Thoracic aorta (tissue), 2 donors: Measurements from ENCODE around the gene TEX19. TPM values are rescaled to one million over a fixed set of nuclear protein-coding genes. Genes with fewer than 3 reads are reported as not detected.

Experiments used
- ATAC-seq: fragments of 150-250 bp; one replicate; pipeline ENCODE4 v1.8.0; 2017; ENCODE audit warnings: low read depth; ENCODE audit not compliant: insufficient number of reproducible peaks, low FRiP score
- DNase-seq: peaks from one replicate; pipeline ENCODE4 v3.0.0-alpha.2; 2020; ENCODE audit warnings: low spot score
- H3K27ac ChIP-seq, 2 donors: fragments of 200-600 bp; sonication (generic); 1 replicate in 1 of 2; 2 replicates in 1 of 2; pipeline ENCODE4 v1.5.1; 2016; ENCODE audit warnings: mild to moderate bottlenecking in 2 of 2, moderate library complexity in 2 of 2
- H3K27me3 ChIP-seq: fragments of 200-600 bp; sonication (generic); replicated peaks from 2 replicates; pipeline ENCODE4 v1.6.0; 2016; ENCODE audit warnings: mild to moderate bottlenecking; ENCODE audit not compliant: insufficient read depth
- H3K36me3 ChIP-seq: fragments of 200-600 bp; sonication (generic); one replicate; pipeline ENCODE4 v1.5.1; 2016
- H3K4me1 ChIP-seq, 2 donors: fragments of 200-600 bp; sonication (generic); 1 replicate in 1 of 2; 2 replicates in 1 of 2; pipeline versions ENCODE4 v1.5.1 to v1.6.0; 2016; ENCODE audit warnings: low read depth in 2 of 2, mild to moderate bottlenecking in 1 of 2; ENCODE audit not compliant: control insufficient read depth in 1 of 2
- H3K4me3 ChIP-seq: fragments of 200-600 bp; sonication (generic); 2 replicates; pipeline ENCODE4 v1.5.1; 2016; ENCODE audit warnings: mild to moderate bottlenecking
- H3K9me3 ChIP-seq: fragments of 200-600 bp; sonication (generic); 2 replicates; pipeline ENCODE4 v1.5.1; 2016
- total RNA-seq, 2 donors: library from RNA; depleted of rRNA; stranded (reverse); fragments of >200 nt; gene quantifications; one replicate each; pipeline versions ENCODE4 v1.1.0 to v1.2.3, GENCODE V29; 2016
- TF ChIP-seq, protein P1 (sequence below): fragments of 200-600 bp; sonication (generic); IDR thresholded peaks from one replicate; pipeline ENCODE4 v1.5.1; 2019; ENCODE audit warnings: antibody characterized with exemption

Gene TEX19
- total RNA-seq, 2 donors from 2014 or later = not detected

DNA sequence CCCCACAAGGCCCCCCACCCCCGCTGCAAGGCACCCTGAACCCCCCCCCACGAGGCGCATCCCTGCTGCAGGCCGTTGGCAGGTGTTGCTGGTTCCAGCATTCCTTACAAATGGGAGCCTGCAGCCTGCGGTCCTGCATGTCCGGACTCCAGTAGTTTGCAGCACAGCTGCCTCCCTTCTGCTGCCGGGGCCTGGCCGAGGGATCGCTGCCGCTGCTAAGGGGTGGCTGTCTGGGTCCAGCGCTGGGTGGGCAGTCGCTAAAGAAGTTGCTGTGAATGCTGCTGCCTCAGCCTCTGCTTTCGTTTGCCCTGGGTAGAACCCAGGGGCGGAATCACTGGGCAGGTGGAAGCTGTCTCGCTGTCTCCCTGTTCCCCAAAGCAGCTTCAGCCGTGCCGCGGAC lies 24.4 kb downstream of the TEX19 start:
- no peaks in the 10 kb centered on the region for H3K9me3 ChIP-seq
- TF ChIP-seq, protein P1, sequence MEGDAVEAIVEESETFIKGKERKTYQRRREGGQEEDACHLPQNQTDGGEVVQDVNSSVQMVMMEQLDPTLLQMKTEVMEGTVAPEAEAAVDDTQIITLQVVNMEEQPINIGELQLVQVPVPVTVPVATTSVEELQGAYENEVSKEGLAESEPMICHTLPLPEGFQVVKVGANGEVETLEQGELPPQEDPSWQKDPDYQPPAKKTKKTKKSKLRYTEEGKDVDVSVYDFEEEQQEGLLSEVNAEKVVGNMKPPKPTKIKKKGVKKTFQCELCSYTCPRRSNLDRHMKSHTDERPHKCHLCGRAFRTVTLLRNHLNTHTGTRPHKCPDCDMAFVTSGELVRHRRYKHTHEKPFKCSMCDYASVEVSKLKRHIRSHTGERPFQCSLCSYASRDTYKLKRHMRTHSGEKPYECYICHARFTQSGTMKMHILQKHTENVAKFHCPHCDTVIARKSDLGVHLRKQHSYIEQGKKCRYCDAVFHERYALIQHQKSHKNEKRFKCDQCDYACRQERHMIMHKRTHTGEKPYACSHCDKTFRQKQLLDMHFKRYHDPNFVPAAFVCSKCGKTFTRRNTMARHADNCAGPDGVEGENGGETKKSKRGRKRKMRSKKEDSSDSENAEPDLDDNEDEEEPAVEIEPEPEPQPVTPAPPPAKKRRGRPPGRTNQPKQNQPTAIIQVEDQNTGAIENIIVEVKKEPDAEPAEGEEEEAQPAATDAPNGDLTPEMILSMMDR = no peak
- H3K27me3 ChIP-seq = no peaks in the 10 kb centered on the region
- peaks cover 14 to 57% of the 10 kb centered on the region in 2 donors for H3K4me1 ChIP-seq
- no peaks in the 10 kb centered on the region for H3K36me3 ChIP-seq
- H3K27ac ChIP-seq = no peak overlapping the region
- no peak for ATAC-seq
- DNase-seq = no peak
- no peak overlapping the region for H3K4me3 ChIP-seq

DNA sequence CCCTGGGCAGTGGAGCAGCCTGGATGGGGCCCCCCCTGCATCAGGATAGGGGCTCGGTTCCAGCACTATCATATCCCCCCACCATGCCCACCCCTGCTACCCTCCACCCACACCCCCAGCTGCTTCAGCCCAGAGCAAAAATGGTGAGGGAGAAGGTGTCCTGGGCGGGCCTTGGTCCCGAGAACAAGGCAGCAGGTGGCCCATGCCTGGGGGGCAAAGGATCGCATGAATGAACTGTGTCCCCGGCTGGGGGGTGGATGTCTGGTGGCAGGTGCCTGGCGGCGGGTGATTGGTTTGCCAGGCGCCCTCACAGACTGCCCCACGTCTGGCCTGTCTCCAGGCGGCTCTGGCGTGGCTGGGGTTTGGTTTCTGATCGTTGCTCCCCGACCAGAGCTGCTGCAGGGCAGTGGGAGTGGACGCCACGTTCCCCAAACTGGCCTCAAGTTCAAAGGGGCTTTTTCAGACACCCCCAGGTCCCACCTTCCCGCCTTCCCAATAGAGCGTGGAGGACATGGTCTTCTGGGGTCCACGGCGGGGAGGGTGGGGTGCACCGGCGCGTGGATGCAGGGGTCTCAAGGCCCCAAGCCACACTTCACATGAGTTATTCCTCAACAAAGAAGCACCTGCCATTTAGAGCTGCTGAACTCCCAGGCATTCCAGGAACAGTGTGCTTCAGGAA lies 25.1 kb downstream of the TEX19 start:
- H3K4me3 ChIP-seq = no peak overlapping the region
- no peaks in the 10 kb centered on the region for H3K36me3 ChIP-seq
- no peak for ATAC-seq
- no peak for DNase-seq
- no peaks in the 10 kb centered on the region for H3K9me3 ChIP-seq
- TF ChIP-seq, protein P1 = no peak
- H3K27ac ChIP-seq = no peak overlapping the region
- no peaks in the 10 kb centered on the region for H3K27me3 ChIP-seq
- H3K4me1 ChIP-seq = peaks cover 14 to 49% of the 10 kb centered on the region in 2 donors

DNA sequence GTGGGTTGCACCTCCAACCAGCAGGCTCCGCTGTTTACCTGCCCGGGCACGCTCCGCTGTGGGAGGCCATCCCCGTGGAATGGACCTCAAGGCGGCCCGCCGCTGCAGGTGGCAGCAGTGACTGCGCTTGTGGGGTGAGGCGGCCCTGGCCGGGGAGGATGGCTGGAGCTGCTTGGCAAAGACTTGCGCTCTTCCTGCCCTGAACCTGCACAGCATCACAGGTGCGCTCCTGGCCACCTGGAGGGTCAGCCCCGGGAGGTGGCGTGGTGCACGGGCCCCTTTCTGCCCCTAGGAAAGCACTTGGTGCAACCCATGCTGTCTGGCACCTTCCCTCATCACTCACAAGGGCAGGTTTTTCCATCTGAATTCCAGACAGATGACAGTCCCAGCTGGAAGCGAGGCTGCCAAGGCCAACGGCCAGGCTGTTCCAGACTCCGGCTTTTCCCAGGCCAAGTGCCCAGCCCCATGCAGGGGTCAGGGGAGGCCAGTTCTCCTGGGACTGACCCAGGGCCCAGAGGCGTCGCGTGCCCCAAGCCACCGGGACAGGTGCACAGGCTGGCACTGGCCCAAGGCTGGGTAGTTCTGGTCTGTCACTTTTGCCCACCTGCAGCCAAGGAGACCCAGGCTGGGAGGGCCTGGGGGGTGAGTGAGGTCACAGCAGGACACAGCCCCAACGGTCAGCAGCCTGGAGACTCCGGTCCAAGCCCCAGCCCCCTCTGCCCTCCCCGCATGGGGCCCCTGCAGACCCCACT lies 25.9 kb downstream of the TEX19 start:
- Histone ChIP-seq H3K36me3 (no peaks in the 10 kb centered on the region), H3K4me3 (peak overlapping the region; percentile 30), H3K27ac (no peak overlapping the region), H3K27me3 (no peaks in the 10 kb centered on the region), H3K4me1 (peaks cover 14 to 48% of the 10 kb centered on the region in 2 donors), H3K9me3 (no peaks in the 10 kb centered on the region)
- DNase-seq (peak; percentile 45), ATAC-seq (no peak)
- TF ChIP-seq, protein P1 = no peak

DNA sequence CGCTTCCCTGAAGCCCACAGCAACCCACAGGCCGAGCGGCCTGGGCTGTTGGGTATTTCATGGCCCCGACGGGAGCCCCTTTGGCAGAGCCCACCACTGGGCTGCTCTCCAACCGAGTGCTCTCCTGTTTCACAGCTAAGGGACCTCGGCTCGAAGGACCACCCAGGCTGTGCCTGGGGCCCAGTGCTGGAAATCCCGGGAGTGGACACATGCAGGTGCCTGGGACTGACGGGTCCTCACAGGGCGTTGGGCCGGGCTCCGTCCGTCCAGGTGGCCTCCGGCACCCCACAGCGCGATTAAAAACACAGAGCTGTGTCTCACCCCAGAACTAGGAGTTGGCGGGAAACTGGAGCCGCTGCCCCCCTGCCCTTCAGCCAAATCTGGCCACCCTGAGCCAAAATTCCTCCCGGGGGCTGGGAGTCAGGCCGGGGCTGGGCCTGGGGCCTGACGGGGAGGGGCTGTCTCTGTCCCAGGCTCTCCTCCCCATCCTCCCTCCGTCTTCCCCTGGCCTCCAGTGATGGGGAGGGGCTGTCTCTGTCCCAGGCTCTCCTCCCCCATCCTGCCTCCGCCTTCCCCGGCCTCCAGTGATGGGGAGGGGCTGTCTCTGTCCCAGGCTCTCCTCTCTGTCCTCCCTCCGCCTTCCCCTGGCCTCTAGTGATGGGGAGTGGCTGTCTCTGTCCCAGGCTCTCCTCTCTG lies 26.7 kb downstream of the TEX19 start:
- ATAC-seq = no peak
- no peak overlapping the region for H3K27ac ChIP-seq
- no peaks in the 10 kb centered on the region for H3K9me3 ChIP-seq
- no peak for DNase-seq
- H3K4me1 ChIP-seq = peaks cover 14 to 42% of the 10 kb centered on the region in 2 donors
- H3K27me3 ChIP-seq = no peaks in the 10 kb centered on the region
- TF ChIP-seq, protein P1 = no peak
- no peaks in the 10 kb centered on the region for H3K36me3 ChIP-seq
- peak overlapping the region; percentile 23 for H3K4me3 ChIP-seq

DNA sequence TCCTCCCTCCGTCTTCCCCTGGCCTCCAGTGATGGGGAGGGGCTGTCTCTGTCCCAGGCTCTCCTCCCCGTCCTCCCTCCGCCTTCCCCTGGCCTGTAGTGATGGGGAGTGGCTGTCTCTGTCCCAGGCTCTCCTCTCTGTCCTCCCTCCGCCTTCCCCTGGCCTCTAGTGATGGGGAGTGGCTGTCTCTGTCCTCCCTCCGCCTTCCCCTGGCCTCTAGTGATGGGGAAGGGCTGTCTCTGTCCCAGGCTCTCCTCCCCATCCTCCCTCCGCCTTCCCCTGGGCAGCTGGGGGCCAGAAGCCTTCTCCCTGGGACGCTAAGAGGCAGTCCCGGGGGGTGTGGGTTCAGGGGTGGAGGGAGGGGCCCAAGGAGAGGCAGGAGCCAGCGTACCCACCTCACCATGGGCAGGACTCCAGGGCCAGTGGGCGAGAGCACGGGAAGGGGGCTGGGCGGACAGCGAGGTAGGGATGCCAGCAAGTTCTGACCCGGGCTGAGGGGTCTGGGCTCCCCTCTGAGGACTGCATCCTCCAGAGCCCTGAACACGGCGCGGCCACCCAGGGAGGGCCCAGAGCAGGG lies 27.3 kb downstream of the TEX19 start:
- peaks cover 14 to 36% of the 10 kb centered on the region in 2 donors for H3K4me1 ChIP-seq
- no peaks in the 10 kb centered on the region for H3K27me3 ChIP-seq
- no peaks in the 10 kb centered on the region for H3K36me3 ChIP-seq
- TF ChIP-seq, protein P1 = no peak
- ATAC-seq = no peak
- H3K27ac ChIP-seq = no peak overlapping the region
- H3K9me3 ChIP-seq = no peaks in the 10 kb centered on the region
- no peak overlapping the region for H3K4me3 ChIP-seq
- DNase-seq = no peak
